ENCODE data around the gene GNAI3.

GNAI3 gene

DNA sequence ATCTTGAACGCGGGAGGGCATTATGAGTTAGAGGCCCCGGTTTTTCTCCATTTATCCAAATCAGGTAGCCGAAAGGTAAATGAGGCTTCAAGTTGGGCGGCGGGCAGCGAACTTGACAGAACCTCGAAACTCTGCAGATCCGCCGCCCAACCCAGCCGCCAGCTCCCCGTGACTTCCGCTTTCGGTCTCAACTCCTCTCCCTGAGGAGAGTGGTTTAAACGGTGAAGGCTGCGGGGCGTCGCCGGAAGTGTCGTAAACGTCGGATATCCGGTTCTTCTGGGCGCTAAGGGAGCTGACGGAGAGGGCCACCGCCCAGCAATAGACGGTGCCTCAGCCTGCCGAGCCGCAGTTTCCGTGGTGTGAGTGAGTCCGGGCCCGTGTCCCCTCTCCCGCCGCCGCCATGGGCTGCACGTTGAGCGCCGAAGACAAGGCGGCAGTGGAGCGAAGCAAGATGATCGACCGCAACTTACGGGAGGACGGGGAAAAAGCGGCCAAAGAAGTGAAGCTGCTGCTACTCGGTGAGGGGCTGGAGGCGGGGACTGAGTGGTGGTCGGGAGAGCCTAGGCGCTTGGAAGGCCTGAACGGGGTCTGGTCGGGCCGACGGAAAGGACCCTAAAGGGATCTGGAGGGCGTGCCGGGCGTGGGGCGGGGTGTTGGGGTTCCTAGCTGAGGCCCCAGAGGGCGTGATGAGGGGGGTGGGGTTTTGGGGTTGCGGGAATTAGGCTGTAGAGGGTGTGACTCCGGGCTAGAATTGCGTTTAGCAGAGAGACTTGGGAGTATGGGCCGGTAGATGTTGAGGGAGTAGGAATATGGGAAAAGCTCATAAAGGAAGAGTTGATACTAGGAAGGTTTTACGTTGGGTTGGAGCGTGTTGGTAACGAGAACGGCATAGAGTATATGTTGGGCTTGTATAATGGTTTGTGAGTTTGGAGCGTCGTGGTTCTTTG is at the start of gene GNAI3:
TSS of gene GNAI3 (plus strand) at position 295 of the 947 bp plus-strand sequence. CDS start at position 401, 106 bp downstream.
- in situ Hi-C loops (cut with MboI; ENCODE audit: low sequenced_read_pairs): loop anchor here (5.0 to 25.0 kb wide), 3 partner anchors 86 to 439 kb away; partner anchors contain the start of gene AHCYL1

GRCh38 chr1:109499081-109499480 is 49.3 kb upstream of the GNAI3 start:
- in situ Hi-C loops (cut with MboI; ENCODE audit: low sequenced_read_pairs): loop anchor here (5.0 kb wide), 1 partner anchor 38 kb away; the partner anchor contains the start of gene GPR61

- in situ Hi-C loops (cut with MboI; ENCODE audit: low sequenced_read_pairs): loop anchor here (5.0 kb wide), 1 partner anchor 37 kb away; the partner anchor contains the start of gene GPR61
These were observed 48.5 kb upstream of the GNAI3 start for GRCh38 chr1:109499661-109500536.

- in situ Hi-C loops (cut with MboI; ENCODE audit: low sequenced_read_pairs): no loop called here
These were observed 47.5 kb upstream of the GNAI3 start for GRCh38 chr1:109500941-109501381.

DNA sequence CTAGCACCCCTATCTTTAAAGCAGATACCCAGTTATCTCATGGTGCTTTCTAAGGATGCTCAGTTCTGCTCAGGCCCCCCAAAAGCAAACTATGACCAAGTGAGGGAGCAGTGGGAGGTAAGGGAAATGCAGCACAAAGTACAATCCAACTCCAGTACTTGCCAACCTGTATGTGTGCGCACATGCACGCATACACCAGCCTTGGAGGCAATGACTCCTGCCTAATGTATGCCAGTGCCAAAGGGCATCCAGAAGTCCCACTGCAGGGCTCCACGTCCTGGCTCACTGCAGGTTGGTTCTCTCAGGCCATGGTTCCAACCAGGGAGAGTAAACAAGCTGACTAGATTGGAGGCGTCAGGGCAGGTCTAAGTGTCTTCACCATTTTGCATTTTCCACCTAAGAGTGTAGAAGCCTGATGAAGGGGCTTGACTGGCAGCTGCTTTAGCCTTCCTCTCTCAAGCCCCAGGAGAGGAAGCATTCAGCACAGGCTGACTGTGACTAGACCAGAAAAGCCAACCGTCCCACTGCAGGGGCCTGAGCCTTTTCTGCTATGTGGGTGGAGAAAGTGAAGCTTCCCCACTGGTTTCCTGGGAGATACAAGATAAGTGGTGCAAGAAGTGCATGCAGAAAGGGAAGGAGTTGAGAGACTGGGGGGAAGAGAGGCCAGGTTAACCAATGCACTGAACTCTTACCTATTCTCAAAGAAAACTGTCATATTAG is 46.6 kb upstream of the GNAI3 start:
- in situ Hi-C loops (cut with MboI; ENCODE audit: low sequenced_read_pairs): no loop called here

DNA sequence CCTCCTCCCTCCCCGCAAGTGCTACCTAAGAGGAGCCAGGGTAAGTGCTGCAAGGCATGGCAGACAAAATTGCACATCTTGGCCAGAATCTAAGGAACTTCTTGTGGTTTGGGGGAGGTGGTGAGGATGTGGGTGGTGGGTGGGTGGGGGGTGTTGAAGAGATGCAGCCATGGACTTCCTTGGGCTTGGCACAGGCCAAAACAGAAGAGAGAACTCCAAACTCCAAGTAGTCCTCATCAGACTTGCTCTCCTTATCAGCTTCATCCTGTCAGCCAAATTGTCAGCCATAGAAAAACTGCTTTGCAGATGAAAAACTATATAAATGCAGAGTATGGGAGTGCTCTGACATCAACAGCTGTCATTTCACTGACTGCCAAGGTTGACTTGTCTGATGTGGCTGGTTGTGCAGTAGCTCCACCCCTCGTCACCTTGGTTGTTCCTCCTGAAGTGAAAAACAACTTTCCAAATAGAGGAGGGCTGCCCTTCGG is 46.0 kb upstream of the GNAI3 start:
- in situ Hi-C loops (cut with MboI; ENCODE audit: low sequenced_read_pairs): no loop called here

DNA sequence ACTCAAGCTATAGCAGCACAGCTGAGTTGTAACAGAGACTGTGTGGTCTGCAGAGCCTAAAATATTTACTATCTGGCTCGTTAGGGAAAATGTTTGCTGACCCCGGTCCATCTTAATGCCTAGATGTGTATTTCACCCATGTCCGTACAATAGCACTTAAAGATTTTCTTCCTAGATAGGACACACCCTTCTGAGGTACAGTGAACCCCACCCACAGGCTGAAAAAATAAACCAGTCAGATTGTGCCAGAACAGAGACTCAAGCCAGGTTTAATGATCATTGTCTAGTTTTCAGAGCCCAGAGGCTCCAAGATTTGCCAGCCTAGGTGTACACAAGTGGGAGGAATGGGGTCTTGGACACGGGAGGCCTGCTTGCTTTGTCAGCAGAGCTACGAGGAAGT is 44.5 kb upstream of the GNAI3 start:
- in situ Hi-C loops (cut with MboI; ENCODE audit: low sequenced_read_pairs): no loop called here

GRCh38 chr1:109504974-109505373 is 43.4 kb upstream of the GNAI3 start:
- in situ Hi-C loops (cut with MboI; ENCODE audit: low sequenced_read_pairs): no loop called here

- in situ Hi-C loops (cut with MboI; ENCODE audit: low sequenced_read_pairs): no loop called here
These were observed 40.2 kb upstream of the GNAI3 start for GRCh38 chr1:109508001-109508872.

GRCh38 chr1:109508873-109509175 is 39.6 kb upstream of the GNAI3 start:
- in situ Hi-C loops (cut with MboI; ENCODE audit: low sequenced_read_pairs): no loop called here

DNA sequence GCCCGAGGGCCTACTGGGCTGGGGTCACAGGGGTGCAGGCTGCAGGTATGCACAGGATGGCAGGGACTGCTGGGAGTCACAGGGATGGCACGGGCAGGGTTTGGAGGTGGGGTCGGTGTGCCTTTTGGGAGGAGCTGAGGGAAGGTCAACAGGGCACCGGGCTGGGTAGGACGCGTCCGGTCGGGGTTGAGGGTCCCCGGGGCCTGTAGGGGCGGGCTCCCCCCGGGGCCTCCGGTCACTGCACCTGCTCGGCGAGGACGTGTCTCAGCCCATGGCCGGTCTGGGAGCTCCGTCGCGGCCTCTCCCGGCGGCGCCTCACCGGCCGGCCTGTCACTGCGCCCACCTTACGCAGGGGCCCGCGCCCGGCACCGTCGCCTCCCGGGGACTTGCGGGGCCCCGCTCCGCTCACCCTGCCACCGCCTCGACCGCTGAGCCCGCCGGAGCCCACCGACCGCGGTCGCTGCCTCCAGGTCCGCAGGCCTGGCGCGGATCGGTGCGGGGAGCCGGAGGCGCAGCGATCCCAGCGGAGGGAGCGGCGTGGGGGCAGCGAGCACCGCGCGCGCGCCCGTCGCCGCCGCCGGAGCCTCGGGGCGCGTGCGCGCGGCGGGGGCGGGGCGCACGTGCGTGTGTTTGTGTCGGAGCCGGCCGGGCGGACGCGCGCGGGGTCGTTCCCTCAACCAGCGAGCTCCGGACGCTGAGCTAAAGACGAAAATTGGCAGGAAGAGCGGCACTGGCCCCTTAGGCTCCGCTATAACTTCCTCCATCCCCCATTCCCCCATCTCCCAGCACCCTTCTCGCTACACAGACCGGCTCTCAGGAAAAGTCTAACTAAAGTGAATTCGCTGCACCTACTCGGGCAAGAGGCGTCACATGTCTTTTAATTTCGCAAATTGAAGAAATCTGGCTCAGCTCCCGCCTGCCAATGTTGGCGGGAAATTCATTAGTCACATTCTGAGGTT is 39.0 kb upstream of the GNAI3 start, which contains the start of gene AMIGO1:
TSS of gene AMIGO1 (minus strand) at position 552 of the 959 bp plus-strand sequence. CDS start 815 bp downstream, outside the sequence.
- in situ Hi-C loops (cut with MboI; ENCODE audit: low sequenced_read_pairs): no loop called here

DNA sequence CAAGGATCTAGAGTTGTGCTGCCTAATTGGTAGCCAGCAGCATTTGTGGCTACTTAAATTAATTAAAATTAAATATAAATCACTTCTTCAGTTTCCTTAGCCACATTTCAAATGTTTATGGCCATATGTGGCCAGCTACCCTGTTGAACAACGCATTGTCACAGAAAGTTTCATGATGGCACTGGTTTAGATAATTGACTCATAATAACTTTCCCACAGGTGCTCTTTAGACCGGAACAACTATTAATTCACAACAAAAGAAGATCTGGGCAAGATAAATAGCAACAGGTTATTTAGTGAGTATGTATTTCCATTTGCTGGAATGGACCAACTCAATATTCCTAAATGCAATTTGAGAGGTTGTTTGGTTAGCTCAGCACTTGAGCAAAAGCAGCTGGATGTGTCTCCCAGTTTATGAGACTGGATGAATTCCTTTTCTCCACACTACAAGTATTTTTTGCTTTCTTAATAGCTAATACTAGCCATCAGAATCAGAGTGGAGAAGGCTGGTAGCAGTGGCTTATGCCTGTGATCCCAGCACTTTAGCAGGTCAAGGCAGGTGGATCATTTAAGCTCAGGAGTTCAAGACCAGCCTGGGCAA is 35.2 kb upstream of the GNAI3 start:
- in situ Hi-C loops (cut with MboI; ENCODE audit: low sequenced_read_pairs): no loop called here

DNA sequence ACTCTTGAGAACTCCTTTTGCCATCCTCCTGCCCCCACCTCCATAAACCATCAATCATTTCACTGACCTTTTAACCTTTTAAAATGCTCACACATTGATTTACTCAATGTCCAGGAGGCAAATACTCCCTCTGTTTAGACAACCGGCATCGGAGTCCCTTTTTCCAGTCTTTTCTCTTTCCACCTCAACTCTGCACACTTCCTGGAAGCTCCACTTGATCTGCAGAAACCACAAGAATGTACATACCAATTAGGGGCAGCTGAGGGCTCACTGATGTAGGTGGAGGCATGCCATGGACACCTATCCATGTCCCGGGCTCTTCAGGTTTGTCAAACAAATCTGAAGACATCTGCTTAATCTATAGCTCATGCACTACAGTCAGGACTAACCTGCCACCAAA is 33.6 kb upstream of the GNAI3 start:
- in situ Hi-C loops (cut with MboI; ENCODE audit: low sequenced_read_pairs): no loop called here

DNA sequence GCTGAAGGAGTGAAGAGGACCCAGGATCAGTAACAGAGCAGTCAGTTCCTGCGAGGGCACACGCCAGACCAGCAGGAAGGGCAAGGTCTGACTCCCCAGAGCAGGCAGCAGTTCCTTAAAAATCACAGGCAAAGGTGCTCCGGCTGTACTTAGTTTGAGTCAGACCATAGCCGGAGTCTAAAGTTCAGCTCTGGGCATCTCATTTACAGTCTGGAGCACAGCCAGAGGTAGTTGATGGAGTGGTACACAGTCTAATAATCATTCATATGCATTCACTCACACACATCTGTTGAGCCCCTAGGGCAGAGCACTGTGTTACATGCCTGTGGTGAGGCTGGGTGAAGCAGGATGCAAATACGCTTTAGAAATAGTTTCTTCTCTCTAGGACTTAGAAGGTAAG is 31.5 kb upstream of the GNAI3 start:
- in situ Hi-C loops (cut with MboI; ENCODE audit: low sequenced_read_pairs): no loop called here

DNA sequence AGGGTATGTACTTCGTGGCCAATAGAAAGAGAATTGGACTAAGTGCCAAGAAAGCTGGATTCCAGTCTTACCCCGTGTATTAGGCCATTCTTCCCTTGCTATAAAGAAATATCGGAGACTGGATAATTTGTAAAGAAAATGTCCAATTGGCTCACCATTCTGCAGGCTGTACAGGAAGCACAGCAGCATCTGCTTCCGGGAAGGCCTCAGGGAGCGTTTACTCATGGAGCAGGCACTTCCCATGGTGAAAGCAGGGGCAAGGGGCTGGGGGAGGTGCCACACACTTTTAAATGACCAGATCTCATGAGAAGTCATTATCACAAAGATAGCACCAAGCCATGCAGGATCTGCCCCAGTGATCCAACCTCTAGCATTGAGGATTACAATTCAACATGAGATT is 31.1 kb upstream of the GNAI3 start:
- in situ Hi-C loops (cut with MboI; ENCODE audit: low sequenced_read_pairs): no loop called here

DNA sequence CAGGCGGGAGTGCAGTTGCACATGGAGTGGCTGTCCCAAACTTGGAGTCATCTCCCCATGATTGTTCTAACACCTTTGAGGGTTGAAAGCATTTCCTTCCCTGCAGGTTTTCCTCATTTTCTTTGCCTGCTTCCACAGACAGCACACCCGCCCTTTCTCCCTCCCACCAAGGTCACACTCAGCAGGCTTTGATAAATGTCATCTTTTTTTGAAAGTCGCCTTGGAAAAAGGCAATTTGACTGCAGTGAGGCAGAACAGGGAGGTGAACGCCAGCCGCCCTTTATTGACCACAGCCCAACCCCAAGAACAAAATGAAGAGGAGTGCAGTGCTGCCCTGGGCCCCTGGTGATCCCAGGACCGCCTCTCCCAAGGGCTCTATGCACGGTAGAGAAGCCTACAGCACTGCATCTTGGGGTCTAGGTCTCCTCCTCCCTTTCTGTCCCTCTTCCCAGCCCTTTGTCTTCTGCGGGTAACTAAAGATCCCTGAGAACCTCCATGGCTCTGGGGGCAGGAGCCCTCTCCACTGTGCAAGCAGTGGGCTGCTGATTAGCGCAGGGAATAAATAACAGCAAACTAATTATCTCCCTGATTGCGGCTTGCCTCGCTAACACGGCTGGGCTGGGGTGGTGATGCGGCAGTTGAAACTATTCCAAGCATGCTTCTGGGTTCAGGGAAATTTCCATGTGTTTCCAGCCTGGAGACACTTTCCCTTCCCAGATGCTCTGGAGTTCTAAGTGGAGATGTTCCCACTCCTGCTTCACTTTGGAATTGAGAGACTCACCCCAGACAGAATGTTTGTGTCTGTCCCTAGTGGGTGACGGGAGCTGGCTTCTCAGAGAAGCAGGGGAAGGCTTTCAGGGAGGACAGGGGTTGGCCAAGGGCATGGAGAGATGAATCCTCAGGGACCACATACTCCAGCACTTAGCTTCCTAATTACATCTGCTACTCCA is 27.1 kb upstream of the GNAI3 start:
- in situ Hi-C loops (cut with MboI; ENCODE audit: low sequenced_read_pairs): no loop called here

DNA sequence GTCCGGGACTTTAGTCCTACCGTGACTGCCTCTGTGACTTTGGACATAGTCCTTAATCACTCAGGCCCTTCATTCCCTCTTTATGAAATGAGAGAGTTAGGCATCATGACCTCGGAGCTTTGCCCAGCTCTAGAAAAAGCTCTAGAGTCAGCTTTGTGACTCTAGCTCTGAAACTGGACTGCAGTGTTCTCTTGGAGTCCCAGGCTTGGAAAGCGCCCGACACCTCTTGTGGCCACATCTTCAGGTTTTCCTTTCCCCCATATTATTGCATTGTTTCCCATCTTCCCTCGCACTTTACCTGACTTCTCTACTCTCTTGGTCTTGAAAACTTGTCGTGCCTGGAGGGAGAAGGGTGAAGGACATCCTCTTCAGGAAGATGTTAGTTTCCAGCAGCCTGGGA is 26.4 kb upstream of the GNAI3 start:
- in situ Hi-C loops (cut with MboI; ENCODE audit: low sequenced_read_pairs): no loop called here
